HG03565 (cell line): ENCODE measurements around the gene VSTM2B.
A peak's percentile ranks its signal among the peaks of the same experiment; 100 is the strongest.

ENCODE experiments used
- ATAC-seq: cut with Tn5 transposase; IDR thresholded peaks from one replicate; pipeline ENCODE4 v1.9.1; 2021; ENCODE audit warnings: mild to moderate bottlenecking, moderate library complexity; ENCODE audit not compliant: unreplicated experiment

Gene VSTM2B

DNA sequence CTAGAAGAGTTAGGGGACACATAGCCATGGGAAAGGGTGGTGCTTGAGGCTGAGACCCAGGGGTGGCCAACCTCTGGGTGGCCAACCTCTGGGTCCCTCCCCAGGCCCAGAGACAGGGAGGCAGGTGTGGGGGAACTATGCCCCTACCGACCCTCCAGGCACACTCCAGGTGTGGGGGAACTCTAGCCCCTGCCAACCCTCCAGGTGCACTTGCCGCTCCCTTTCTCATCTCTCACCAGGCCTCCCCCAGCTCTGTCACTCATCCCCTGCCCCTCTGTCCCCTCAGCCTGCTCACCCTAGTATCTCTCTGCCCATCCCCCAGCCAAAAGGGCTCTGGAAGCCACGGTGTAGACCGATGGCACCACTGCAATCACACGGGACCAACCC is 10.6 kb upstream of the VSTM2B start:
- ATAC-seq: no peak

DNA sequence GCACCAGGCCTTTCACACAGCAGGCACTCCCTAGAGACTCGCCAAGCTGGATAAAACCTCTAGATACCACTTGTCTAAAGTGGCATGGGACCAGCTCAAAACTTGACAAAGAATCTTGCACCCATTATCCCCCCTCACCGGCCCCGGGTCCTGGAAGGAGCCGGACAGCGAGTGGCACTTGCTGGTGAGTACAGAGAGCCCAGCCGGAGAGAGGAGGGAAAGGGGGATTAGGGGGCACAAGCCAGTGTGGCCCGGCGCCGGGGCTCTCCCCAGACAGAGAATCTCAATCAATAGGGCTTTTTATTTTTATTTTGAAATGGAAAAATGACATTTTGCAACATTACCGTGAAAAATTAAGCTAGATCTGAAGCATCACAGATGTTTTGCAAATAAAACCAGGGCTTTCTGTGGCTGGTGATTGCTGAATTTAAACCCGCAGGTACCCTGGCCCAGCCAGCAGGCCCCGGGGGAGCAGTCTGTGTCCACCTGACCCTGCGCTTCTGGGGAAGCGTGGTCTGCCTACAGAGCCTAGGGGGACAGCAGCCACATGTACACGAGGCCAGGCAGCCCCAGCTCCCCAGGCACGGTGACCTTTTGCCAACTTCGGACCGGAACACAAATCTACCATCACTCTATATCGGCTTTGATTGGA is 10.0 kb upstream of the VSTM2B start:
- ATAC-seq: no peak

DNA sequence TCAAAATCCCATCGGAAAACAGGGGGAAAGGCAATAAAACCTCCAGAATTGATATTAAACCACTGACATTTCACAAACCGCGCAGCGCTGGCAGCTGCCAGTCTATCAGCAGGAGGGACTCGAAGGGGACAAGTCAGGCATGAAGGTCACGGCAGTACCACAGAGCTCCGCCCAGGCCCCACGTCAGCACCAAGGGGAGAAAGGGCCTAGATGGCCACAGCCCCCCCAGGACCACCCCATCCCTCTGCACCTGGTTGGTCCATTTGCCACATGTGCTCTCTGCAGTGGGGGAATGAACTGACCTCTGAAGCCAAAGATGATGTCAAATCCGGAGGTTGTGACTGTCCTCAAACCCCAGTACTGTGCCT is 9.5 kb upstream of the VSTM2B start:
- ATAC-seq: no peak

DNA sequence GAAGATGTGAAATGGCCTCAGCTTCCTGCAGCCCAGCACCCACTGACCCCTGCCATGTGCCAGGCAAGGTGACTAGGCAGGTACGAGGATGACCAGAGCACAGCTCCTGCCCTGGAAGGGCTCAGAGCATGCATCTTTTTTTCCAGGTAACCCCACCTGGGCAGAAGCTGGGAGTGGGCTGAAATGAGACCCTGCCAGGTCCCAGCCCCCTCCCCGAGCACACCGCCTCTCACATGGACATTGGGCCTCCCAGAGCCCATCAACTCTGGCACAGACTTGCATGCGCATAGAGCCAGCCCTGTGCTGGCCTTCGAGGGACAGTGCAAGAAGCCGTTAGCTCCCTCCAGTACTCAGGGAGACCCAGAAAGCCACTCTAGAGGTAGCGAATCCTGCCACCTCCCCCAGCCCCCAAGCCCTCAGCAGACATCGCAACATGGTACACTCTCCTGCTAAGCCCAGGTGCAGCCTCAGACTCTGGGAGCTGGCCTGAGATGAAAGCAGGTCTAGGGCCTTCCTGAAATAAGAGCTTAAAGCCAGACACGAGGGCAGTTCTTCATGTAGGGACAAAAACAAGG is 8.9 kb upstream of the VSTM2B start:
- no peak for ATAC-seq

DNA sequence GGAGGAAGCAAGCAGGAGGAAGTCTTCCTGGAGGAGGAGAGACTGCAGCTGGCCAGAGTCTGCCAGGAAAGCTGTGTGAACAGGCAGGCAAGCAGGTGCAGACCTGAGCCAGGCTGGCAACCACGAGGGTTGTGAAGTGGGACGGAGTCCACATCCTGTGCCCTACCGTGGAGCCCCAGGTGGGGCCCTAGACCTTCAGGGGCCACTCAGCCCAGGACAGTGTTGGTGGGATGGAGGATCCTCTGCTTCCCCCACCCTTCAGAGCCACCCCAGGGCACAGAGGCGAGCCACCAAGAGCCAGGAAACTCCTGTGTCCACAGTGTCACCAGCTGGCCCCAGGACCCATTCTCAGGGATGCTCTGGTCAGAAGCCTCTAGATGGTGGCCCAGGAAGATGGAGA is 8.4 kb upstream of the VSTM2B start:
- ATAC-seq: no peak

- ATAC-seq: no peak
Measured at GRCh38 chr19:29517946-29518345, 7.8 kb upstream of the VSTM2B start.

GRCh38 chr19:29519146-29519545 is 6.6 kb upstream of the VSTM2B start:
- no peak for ATAC-seq

- ATAC-seq: no peak
Measured at GRCh38 chr19:29519931-29520330, 5.9 kb upstream of the VSTM2B start.

GRCh38 chr19:29520390-29520789 is 5.4 kb upstream of the VSTM2B start:
- no peak for ATAC-seq

DNA sequence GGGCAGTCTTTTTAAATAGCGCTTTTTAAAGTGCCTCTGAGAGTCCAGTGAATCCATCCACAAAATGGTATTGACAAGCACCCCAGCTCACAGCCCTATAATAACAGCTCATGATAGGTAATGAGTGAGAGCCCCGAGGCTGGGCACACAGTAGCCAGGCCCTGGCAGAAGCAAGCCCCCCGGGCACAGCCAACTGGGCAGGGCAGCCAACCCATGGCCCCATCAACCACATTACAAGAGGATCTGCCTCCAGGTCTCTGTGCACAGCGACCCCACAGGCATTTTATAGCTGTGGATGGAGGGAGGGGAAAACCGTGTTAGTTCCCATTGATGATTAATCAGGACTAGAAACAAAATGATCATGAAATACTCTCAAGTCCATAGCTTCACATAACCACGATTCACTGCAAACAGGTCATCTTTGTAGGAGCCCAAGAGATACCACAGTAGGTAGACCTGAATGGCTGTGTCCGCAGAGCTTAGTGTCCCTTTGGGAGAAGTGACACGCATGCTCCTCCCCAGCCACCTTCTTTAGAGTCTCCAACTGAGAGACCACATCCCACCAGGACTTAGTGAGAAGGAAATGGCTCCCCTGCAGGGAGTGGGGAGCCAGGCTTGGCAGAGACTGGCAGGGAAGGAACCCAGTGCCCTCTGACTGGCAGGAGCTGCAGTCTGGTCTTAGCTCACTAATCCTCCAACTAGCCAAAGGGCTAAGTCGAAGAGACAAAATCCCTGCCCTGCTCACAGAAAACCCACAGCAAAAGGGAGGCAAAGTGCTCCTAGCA is 4.3 kb upstream of the VSTM2B start:
- ATAC-seq: no peak

GRCh38 chr19:29523568-29523967 is 2.2 kb upstream of the VSTM2B start:
- ATAC-seq: no peak

- ATAC-seq: no peak
Measured at GRCh38 chr19:29524201-29524911, 1.4 kb upstream of the VSTM2B start.

DNA sequence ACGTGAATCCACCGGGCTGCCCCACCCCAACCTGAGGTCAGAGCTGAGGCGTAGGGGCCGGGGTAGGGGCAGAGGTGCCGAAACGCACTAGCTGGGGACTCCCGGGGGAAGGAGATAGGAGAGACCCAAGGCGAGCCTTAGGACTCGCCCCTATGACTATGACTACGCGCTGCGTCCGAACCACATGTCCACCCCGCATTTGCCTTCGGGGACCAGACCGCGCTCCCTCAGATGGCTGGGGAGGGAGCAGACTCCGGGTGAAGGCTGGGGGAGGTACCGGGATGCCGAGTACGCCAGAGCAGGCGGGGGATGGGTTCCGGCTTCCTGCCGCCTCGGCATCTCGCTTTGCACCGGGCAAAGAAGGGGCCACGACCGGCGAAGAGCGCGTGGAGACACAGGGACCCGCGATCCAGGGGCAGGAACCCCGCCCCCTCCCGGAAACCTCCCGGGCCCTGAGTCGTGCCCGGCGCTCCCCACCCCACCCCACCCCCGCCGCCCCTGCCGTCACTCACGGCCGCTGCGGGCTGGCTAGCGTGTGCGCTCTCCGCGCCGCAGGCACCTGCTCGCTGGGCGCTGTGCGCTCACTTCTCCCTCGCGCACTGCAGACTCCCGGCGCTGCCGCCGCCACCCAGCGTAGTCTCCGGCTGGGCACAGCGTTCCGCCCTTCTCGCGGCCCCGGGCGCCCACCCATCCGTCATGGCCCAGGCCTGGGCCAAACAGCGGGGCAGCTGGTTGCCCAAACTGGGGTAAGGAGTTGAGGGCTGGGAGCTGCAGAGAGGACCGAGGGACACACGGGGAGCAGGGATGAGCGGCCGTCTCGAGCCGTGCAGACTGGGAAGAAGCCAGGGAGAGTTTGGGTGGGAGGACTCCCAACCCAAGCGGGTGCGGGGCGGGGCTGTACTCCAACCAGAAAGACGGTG is 622 bp upstream of the VSTM2B start:
- ATAC-seq: no peak

DNA sequence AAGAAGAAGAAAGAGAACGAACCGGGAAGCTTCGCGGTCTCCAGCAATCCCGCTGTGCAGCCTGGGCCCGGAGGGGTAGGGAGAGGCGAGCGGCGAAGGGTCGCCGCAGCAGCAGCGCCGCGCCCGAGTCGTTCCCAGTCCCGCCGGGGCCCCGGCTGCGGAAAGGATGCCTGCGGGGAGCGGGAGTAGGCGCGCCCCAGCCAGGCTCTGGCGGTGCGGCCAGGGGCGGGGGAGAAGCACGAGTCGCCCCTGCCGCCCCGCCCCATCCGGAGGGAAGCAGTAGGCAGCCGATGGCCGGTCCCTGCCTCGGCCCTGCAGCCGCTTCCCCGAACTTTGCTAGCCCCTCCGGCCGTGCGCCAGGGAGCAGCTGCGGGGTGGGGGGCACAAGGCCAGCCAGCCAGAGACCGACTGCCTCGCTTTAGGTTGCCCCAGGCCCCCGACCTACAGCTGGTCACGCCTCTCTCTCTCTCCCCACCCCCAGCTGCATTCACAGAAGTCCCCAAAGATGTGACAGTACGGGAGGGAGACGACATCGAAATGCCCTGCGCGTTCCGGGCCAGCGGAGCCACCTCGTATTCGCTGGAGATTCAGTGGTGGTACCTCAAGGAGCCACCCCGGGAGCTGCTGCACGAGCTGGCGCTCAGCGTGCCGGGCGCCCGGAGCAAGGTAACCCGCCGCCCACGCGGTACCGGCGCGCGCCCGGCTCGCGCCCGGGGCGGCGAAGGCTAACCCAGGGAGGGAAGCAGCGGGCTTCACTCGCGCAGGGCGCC is 1.1 kb downstream of the VSTM2B start:
- ATAC-seq: no peak

- no peak for ATAC-seq
Measured at GRCh38 chr19:29527500-29528328, 1.9 kb downstream of the VSTM2B start.

DNA sequence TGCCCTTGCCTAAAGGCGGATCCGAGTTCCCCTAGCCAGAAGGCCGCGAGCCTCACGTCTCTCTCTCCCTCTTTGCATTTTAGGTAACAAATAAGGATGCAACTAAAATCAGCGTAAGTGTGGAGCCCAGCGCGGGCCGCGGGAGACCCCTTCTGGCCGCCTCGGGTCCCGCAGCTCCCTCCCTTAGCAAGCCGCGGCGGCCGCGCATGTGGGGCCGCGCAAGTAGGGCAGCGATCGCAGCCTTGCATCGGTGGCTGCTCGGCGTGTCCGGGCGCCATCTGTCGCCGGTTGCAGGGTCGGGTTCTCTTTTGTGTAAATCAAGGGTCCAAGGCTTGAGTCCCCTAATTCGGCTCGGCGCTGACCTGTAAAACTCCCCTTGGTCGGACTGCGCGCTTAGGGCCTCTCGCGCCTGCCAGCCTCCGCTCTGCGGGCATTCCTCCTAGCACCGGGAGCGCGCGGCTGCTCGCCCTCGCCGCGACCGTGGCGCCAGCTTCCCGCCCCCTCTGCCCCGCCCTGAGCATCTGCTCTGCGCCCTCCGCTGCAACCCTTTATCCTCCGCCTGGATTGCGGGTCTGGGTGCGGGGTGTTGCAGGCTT is 2.7 kb downstream of the VSTM2B start:
- peak; percentile 54 for ATAC-seq

GRCh38 chr19:29528946-29529645 is 3.3 kb downstream of the VSTM2B start:
- no peak for ATAC-seq
